Stimulated activated CD8-positive, alpha-beta memory T cell treated with anti-CD3 and anti-CD28 coated beads, Interleukin-2, amount 100 ng/mL, for 48 hours (primary cell): Measurements from ENCODE around the gene PHF19.

Experiments used
- DNase-seq, 2 donors: peaks; one replicate each; pipeline ENCODE4 v3.0.0-alpha.2; 2020; ENCODE audit warnings: low read depth in 2 of 2

Gene PHF19

DNA sequence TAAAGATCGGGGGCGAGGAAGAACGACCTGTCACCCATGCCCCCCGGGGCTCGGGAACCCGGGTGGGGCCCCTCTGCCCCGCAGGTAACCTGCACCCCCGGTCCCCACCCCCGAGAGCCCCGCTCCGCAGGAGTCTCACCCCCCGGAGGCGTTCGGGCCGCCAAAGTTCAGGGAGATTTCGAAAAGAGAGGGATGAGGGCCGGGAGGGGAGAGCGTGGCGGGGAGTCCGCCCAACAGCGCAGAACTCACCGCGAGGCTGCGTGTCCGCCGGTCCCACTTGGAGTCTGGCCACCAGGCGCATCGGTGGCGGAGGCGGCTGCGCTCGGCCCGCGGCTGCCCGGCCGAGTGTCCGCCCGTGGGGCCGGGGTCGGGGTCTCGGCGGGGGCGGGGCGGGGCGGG, at the start of gene PHF19:
TSS of gene PHF19 (minus strand) at position 347 of the 399 bp plus-strand sequence. CDS start 2,447 bp downstream, outside the sequence.
- no peak for DNase-seq

DNA sequence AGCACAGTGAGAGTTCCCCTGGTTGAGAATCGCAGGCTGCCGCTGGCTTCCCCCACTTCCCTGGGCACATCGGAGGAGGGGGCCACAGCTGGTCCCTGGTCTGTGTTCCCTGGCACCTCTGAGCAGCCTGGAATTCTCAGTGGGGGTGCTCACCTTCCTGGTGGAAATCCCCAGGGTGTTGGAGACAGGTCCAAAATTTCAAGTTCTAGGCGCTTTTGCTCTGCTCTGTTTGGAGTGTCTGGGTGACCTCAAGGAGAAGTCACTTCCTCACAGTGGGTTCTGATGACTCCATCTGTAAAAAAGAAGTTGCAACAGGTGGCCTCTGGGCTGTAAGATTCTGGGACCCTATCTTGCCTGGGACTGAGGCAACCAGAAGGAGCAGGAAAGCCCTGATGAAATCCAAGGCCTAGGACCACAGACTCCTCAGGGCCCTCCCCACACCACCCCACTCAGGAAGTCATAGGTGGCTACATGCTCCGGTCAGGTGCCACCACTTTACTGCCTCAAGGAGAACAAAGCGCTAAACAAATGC, 49.5 kb upstream of the PHF19 start, which contains the start of gene TRAF1:
TSS of gene TRAF1 (minus strand) at position 400 of the 532 bp plus-strand sequence. CDS start 721 bp downstream, outside the sequence.
- DNase-seq: no peak

DNA sequence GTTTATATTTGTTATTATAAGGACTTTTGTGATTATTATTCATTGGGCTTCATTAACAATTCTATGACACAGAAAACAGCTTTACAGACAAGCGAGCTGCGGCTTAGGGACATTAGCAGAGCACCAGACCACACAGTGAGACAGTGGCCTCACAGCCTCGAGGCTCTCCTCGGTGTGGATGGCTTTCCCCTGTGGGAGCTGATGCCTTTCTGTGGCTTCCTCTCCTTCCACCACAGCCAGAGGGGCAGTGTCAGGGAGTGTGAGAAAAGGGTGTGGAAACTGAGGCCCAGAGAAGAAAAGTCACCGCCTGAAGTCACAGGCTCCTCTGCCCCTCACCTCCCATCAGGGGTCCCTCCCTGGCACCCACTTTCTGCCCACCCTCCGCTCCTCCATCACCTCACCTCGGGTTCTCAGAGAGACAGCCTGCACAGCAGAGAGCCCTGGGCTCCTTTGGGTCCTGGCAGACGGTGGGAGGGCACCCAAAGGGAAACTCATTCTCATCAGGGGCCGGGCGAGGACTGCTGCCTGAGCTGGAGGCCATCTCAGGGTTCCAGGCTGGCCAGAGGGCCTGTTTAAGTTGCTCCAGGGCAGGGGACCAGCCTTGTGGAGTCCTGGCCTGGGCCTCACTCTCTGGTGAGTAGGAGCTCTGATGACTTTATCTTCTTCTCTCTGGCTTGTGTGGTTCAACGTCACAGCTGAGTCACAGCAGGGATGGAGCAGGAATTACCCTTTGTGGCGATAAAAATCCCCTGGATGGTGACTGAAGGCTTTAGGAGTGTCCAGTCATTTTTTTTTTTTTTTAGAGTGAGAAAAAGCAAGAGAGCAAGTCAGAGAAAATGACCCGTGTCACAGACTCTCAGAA, 48.8 kb upstream of the PHF19 start:
- DNase-seq: peak; percentile 71 to 73

DNA sequence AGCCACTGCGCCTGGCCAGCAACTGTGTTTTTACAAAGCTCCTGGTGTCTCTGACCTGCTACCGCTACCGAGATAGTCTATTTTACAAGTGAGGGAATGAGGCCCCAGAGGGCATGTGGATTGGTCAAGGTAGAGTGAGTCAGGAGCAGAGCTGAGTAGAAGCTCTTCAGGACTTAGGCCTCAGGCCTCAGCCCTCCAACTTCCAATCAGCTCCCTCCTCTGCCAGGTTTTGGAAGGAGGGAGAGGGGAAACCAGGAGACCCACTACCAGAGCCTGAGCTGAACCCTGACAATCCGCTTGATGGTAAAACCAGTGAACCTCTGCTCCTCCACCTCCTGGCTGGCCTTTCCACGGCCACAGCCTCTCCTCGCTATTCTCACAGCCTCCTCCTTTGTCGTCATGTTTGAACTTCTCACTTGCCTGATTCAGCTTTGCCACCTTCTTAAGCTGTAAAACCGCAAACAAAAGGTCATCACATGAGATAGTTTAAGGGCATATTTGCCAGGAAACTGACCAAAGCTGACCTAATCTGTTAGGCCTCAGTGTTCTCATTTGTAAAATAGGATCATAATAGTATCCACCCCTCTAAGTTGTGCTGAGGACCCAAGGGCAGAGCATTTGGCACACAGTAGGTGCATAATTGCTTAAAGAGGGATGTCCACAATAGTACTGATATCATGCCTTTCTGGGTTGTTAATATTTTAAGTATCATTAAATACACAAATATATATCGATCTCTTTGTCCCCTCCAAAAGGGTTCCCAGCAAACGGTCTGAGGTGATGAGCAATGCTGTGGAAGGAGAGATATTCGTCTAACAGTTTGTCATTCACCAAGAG, 47.9 kb upstream of the PHF19 start:
- no peak for DNase-seq

DNA sequence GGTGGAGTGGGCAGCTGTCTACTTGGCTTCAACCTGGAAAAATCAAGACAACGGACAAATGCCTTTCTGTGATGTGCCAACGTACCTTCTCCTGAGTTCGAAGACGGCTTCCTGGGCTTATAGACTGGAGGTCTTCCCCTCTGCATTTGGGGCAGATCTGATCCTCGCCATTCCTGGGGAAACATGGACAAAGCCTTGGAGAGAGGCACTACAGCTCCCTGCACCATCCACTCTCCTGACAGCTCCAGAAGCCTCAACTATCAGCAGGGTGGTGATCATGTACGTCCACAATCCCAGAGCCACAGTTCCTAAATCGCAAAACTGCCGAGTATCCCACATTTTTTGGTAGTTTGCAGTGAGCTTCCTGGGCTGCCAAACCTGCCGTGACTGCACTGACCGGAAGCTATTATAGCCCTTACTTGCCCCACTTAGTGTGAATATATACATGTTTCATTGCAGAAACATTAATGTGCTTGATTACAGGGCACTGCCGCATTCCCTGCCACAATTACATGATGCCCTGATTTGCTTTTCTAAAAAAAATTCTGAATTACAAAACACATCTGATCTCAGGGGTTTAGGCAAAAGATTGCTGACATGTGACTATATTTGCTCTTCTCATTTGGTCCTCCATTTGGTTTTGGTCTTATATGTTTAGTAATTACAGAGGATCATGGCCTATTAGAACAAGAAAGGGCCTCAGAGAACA, 46.8 kb upstream of the PHF19 start:
- no peak for DNase-seq

DNA sequence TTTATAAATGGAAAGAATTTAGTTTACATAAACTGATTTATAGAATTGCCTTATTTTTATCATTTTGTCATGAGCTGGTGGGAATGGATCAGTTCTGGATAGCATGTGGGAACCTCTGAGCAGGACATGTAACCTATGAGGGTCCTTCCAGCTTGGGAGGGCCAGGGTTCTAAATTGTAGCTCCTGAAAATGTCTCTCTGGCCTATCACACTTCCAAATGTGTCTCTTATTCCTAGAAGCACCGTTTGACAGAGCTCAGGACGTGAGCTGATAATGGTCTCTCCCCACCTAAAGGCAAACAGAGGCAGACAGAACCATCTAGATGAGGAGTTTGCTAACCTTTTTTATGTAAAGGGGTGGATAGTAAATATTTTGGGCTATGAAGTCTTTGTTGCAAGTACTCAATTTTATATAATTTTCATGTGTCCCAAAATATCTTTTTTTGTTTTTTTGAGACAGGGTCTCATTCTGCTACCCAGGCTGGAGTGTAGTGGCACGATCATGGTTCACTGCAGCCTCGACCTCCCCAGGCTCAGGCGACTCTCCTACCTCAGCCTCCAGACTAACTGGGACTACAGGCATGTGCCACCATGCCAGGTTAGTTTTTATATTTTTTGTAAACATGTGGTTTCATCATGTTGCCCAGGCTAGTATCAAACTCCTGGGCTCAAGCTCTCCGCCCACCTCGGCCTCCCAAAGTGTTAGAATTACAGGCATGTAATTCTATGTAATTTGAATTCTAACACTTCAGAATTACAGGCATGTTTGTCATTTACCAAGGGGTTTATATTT, 45.6 kb upstream of the PHF19 start:
- DNase-seq: no peak

DNA sequence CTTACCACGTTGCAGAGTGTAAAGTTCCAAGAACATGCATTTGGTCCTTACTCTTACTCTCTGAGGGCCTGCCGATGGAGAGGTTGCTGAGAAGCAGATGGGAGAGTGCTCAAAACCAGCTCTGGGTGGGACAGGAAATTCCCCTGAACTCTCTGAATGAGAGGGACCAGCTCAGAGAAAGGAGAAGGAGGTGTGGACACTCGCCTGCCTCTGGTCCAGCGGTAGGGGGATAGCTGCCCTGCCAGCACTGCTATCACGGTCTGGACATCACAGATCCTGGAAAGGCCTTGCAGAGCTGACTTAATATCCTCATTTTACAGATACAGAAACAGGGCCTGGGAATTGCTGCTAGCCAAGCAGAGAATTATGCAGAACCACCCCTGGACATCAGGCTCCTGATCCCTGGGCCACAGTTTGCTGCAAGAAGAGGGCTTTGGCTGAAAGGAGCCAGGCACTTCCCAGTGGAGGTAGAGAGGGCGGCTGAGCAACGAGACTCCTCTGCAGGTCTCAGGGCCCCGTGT, 44.7 kb upstream of the PHF19 start:
- DNase-seq: no peak

DNA sequence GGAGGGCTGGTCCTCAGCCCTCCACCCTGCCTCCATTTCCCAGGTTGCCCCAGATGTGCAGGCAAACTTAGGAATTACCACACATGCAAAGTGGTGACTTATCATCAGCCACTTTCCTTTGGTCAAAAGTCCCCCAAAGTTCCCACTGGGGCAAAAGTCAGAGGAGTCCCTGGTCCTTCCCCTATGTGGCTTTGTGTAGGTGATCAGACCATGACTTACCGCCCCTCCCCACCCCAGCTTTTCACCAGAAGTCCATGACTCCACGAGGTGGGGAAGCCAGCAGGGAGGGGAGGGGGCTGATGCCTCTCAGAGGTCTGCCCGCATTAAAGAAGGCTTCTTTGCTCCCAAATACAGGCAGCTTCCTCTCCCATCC, 43.8 kb upstream of the PHF19 start:
- DNase-seq: no peak

DNA sequence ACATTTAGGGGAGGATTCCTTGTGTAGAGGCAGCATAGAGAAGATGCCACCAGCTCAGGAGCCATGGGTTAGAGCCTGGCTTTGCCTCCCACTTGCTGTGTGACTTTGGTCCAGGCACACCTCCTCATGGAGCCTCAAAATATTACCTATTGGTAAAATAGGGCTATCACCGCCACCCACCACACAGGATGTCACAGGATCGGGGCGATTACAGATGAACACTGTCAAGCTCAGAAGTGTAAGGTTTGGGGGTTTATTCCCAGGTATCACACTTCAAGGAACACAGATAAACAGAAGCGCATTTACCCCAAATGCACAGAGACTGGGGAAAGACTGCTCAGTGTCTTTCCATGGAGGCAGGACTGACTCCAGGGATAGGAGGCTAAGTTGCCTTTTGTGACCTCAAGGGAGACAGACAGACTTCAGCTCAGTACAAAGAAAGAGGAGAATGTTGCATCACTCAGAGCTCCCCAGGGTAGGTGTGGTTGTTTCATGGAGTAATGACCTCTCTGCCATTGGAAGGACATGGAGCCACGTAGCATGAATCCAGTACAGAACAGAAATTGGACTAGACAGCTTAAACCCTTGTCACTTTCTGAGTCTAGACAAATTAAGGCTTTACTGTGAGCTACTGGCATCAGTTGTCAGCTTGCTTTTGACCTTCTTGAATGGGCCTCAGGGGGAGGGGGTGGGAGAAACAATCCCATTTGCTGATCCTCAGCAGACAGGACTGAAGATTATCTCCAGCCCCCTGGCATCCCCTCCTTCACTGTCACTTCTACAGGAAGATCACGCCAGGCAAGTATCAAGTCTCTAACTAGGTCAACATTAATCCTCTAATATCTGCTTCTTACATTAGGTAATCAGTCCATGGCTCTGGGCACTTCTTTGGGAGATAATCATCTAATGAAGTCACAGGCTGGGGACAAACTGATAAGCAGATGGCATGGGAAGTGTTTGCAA, 43.1 kb upstream of the PHF19 start:
- no peak for DNase-seq

DNA sequence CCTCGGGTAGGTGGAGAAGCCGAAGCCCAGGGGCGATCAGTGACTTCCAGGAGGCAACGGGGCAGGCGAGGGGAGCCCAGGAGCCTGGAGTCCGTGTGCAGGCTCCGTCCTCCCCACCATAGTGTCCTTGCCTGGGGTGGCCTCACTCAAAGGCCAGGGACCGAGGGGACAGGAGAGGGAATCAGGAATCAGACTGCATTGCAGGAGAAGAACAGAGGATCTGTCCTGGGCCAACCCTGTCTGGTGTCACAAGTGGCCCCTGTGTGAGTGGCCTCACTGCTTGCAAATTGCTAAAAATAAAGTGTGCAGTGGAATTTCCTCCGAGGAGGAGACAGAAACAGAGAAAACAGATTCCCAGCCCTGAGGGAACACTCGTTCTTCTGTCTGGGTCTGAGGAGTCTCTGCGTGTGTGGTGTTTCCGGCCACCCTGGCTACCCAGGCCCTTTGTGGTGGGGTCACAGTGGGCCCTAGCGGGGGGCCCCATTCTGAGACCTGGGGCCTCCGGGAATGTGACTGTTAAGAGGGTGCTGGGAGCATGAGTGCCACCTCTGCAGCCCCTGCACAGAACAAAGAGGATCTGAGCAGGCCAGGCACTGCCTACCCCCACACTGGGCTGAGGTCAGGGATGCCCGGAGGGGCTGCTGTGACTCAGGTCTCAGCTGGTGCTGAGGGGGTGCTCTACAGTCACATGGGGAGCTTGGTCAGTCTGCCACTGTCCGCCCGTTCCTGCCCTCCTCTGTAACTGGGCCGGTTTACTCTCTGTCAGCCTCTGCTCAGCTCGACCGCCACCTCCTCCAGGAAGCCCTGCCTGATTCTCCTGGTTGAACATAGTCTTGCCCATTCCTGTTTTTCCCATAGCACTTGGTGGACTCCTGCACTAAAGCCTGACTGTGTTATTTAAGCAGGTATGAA, 42.2 kb upstream of the PHF19 start:
- DNase-seq: no peak

DNA sequence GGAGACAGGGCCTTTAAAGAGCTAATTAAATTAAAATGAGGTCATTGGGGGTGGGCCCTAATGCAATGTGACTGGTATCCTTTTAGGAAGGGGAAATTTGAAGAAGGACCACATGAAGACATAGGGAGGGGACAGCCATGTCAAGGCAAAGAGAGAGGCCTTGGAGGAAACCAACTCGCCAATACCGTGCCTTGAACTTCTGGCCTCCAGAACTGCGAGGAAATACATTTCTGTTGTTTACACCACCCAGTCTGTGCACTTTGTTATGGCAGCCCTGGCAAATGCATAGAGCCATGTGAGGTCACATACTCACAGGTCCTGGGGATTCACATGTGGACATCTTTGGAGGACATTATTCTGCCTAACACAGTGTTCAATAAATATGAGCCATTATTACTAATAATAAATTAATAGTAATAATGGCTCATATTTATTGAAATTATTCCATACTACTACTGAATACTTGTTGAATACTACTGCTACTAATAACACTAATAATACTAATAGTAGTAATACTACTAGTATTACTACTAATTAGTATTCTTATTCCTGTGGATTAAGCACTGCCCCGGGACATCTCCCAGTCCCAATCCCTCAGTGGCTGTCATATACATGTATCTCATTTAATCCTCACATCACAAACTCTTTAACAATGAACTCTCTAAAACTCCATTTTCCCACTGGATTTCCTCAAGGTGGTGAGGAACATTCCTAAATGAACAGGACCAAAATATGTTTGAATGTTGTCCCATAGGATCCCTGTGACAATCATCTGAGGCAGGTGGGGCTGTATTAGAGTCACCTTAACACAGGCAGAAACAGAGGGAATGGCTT, 41.2 kb upstream of the PHF19 start:
- DNase-seq: no peak

DNA sequence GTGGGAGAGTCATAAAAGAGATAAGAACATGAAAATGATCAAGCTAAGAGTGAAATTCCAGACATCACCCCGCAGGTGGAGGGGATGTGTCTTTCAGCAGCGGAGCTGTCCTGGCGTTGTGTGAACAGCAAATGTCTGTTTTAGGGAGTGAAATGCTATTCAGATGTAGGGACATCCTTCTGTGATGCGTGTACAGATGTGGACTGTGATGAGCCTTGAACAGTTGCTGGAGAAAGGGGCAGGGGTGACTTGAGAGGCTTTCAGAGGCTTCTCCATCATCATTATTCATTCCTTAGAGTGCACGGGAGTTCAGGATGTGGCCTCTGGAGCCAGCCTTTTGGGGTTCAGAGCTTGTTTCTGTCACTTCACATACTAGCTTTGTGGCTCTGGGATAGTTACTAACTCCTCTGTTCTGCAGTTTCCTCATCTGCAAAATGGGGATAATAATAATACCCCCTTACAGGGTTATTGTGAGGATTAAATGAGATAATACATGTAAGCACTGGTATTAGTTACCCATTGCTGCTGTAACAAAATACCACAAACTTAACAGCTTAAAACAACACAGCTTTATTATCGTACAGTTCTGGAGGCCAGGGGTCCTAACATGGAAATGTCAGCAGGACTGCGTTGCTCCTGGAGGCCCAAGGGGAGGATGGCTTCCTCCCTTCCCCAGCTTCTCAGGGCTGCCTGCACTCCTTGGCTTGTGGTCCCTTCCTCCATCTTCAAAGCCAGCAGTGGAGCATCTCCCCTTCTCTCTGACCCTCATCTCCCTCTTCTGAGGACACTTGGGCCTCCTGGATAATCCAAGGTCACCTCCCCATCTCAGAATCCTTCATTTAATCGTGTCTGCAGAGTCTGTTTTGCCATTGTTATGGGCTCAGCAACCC, 40.2 kb upstream of the PHF19 start:
- no peak for DNase-seq

DNA sequence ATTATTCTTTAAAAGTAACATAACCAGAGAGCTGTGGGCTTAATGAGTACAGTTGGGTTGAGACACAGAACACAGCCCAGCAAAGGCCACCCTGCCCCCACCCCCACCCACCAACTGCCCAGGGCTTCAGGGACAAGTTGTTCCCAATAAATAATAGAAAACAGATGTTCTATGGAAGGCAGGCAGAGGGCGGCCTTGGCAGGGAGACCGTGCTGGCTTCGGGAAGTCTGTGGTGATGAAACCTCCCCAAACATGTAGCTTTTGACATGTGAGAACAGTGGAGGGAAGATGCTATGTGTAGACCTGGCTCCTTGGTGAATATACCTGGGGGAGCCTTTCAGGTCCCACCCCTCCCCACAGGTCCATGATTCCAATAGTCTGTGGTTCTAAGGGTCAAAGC, 39.6 kb upstream of the PHF19 start:
- DNase-seq: no peak

DNA sequence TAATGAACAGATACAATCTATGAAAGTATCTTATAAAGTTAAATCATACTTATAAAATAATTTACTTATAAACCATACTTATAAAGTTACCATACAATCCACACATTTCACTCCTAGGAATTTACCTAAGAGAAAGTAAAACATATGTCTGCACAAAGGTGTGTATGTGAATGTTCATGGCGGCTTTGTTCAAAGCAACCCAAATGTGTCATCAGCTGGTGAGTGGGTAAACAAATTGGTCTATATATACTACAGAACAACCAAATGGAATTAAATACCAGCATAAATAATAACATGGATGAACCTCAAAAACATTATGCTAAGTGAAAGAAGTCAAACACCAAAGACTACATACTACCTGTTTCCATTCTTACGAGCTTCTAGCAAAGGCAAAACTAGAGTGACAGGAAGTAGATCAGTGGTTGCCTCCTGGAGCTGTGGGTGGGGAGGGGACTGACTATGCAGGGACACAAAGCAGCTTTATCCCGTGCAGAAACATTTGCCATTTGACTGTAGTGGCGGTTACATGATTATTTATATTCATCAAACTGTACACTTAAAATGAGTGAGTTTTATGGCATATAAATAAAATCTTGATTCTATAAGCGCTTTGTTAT, 39.0 kb upstream of the PHF19 start:
- DNase-seq: no peak

DNA sequence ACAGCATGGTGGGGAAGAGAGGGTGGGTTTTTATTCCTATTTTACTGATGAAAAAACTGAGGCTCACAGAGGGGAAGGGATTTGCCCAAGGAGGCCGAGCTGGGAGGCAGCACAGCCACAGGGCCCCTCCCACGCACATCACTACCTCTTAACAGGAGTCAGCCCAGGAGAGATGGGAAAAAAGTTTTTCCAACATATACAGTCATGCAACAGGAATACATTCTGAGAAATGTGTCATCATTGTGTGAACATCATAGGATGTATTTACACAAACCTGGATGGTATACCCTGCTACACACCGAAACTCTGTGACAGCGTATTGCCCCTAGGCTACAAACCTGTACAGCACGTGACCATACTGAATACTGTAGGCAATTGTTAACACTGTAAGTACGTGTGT, 38.0 kb upstream of the PHF19 start:
- DNase-seq: no peak

DNA sequence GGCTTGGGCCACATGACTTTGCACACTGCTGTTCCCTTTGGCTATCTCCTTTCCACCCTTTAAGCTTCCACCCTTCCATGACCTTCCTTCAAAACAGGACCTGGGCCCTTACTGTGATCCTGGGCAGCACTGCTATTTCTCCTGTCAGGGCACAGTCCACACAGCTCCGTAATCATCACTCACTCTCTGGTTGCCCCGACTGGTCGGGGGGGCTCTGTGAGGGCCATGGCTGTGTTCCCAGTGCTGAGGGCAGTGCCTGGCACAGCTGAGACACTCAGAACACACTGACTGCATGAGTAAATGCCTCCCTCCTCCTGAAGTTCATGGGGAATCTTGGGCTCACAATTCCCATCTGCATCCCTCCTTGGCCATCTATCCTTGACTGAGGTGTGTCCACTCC, 37.4 kb upstream of the PHF19 start:
- no peak for DNase-seq
